Measurements from ENCODE around the gene HARS2. TPM values are rescaled to one million over a fixed set of nuclear protein-coding genes. Genes with fewer than 3 reads are reported as not detected.
"Not testable (repeated sequence)": the region's sequence is repeated elsewhere in the genome, so short reads cannot be mapped to it uniquely, and the experiment has no call there.

HARS2 gene
- total RNA-seq, 2 experiments from 2014 or later = 20.9 to 28.1 TPM

DNA sequence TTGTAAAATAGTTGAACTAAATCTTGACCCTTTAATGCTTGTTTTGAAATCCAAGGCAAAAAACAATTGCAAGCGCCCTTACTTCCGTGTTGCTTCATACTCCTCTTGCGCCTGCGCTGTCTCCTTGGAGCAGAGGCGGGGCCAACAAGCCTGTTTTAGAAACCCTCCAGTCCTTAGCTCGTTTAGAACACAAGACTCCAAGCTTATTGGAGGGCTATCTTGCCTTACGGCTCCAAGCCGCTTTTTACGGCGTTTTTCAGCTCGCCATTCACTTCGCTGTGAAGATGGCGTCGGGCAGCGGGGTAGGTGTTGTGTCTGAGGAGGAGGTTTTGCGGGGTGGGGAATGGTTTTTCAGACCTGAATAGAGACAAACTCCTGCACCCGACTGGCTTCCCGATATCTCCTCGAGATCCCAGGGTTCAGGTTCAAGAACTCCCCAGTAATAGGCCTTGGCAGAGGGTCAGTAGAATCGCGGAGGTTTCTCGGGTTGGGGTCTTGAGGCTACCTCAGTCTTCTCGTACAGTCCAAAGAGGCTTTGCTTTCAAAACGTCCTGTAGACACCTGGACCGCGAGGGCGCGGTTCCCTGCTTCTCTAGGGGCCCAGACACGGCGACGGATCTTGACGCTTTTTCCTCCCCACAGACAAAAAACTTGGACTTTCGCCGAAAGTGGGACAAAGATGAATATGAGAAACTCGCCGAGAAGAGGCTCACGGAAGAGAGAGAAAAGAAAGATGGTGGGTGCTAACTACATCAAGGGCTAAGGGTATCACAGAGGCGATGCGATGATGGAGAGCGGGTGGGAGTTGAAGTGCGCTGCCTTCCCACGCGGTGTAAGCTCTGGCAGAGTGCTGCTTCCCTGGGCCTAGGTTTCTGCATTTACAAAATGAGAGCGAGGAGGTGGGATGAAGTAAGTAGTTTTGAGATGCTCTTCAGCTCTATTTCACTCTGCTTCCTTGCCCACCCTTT lies 9.2 kb downstream of the HARS2 start, which contains the start of gene ZMAT2:
ZMAT2 (plus strand) TSS at position 271 of the 968 bp plus-strand sequence; CDS start at position 285, 14 bp downstream.
- no peaks in the 10 kb centered on the region for H3K27me3 Mint-ChIP-seq
- intact Hi-C loops (cut with DNase I, micrococcal nuclease) = loop anchor here (1.0 to 5.0 kb wide), 7 partner anchors 9 to 299 kb away; partner anchors contain the start of genes ANKHD1 (in 2 of the 2), HARS1 (in 2 of the 2), HARS2 (in 2 of the 2) and IK (in 2 of the 2)
- ChIA-PET CTCF (interaction anchor here (0.6 to 1.5 kb wide), 13 partner anchors 9 to 913 kb away, joined by 3 to 11 read pairs (median 3); partner anchors contain the start of genes ANKHD1, APBB3, HARS1 and HARS2), POLR2A (interaction anchor here (0.5 to 1.6 kb wide), 9 partner anchors 9 to 999 kb away, joined by 3 to 15 read pairs (median 3); partner anchors contain the start of genes ANKHD1, HARS1, HARS2 and IK)
- peak; percentile 100 for ATAC-seq
- no peaks in the 10 kb centered on the region for H3K9me3 Mint-ChIP-seq (ENCODE audit: low read depth)
- H3K36me3 Mint-ChIP-seq (ENCODE audit: low read depth) = peaks cover 74% of the 10 kb centered on the region
- peak within 1 kb of the TSS; percentile 94 for H3K4me3 Mint-ChIP-seq
- DNase-seq = peak; percentile 96
- H3K27ac Mint-ChIP-seq = peak within 1 kb of the TSS; percentile 94
- peaks cover 24% of the 10 kb centered on the region for H3K4me1 Mint-ChIP-seq

DNA sequence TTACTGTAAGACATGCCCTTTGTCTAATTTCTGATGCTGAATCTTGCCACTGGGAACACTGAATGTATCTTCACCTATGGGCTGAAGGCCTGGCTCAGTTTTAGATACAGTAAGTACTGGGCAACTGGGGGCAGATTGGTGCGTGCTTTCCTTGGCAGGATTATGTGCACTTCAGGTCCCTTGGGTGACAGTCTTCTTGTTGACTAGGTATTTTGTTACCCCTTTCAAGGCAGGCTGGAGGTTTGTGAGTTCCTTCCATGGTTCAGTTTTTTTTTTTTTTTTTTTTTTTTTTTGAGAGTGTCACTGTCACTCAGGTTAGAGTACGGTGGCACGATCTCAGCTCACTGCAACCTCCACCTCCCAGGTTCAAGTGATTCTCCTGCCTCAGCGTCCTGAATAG lies 16.6 kb downstream of the HARS2 start:
- ChIA-PET POLR2A (no interaction called here), CTCF (interaction anchor here (0.6 to 1.1 kb wide), 3 partner anchors 9 to 347 kb away, joined by 3 to 4 read pairs (median 4); no protein-coding TSS in a partner anchor)
- H3K4me3 Mint-ChIP-seq = no peak overlapping the region
- H3K27me3 Mint-ChIP-seq = no peaks in the 10 kb centered on the region
- DNase-seq (no peak), ATAC-seq (no peak)
- H3K9me3 Mint-ChIP-seq (ENCODE audit: low read depth) = no peaks in the 10 kb centered on the region
- H3K27ac Mint-ChIP-seq = peak overlapping the region; percentile 47
- H3K4me1 Mint-ChIP-seq = peaks cover 18% of the 10 kb centered on the region
- H3K36me3 Mint-ChIP-seq (ENCODE audit: low read depth) = peaks cover 37% of the 10 kb centered on the region
- intact Hi-C loops (cut with DNase I, micrococcal nuclease) = no loop called here

DNA sequence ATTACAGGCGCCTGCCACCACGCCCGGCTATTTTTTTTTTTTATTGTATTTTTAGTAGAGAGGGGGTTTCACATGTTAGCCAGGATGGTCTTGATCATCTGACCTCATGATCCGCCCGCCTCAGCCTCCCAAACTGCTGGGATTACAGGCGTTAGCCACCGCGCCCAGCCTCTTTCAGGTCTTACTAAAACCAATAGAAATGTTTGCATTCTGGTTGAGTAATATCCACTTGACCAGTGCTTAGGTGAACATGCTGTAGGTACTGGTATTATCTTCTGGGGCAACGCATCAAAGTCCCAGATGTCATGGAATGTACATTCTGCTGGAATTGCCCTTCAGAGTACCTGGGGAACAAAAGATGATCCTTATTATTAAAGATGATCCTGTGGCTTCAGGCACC lies 17.5 kb downstream of the HARS2 start:
- H3K9me3 Mint-ChIP-seq (ENCODE audit: low read depth); H3K4me3 Mint-ChIP-seq; DNase-seq; ATAC-seq; intact Hi-C loops (cut with DNase I, micrococcal nuclease); H3K27me3 Mint-ChIP-seq; H3K27ac Mint-ChIP-seq: not testable (repeated sequence)
- Mint-ChIP-seq H3K36me3 (ENCODE audit: low read depth) (peaks cover 32% of the 10 kb centered on the region), H3K4me1 (peaks cover 18% of the 10 kb centered on the region)
- CTCF ChIA-PET = interaction anchor here (1.1 kb wide), 1 partner anchor 10 kb away, joined by 4 read pairs; no protein-coding TSS in a partner anchor
- POLR2A ChIA-PET = interaction anchor here (0.6 kb wide), 1 partner anchor 469 kb away, joined by 3 read pairs; no protein-coding TSS in a partner anchor

DNA sequence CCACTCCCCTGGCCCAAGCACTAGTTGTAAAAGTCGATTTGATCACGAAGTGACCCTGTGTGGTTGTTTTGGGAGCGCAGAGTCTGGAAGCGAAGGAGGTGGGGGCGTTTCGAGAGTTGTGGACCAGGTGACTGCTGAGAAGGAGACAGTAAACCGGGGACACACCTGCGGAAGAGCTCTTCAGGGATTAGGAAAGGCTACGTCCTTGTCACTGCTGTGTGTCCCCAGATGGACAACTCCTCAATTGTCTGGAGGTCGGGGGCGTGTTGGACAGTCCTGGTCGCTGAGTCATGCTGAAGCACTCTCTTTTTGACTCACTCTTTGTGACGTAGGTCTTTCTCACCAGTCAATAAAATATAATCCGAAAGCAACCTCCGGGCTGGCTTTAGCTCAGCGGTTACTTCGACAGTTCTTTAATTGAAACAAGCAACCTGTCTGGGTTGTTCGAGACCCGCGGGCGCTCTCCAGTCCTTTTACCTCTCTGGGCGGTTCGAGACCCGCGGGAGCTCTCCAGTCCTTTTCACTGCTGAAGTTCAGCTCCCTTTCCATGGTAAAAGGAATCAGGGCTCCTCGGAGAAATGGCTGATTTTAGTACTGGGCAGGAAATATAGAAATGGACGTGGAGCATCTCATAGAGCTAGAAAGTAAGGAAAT lies 19.8 kb downstream of the HARS2 start:
- DNase-seq = peak; percentile 93
- CTCF ChIA-PET = interaction anchor here (0.6 to 2.1 kb wide), 15 partner anchors 9 to 908 kb away, joined by 3 to 9 read pairs (median 4); partner anchors contain the start of genes ANKHD1, HARS1, HARS2 and ZMAT2
- intact Hi-C loops (cut with DNase I, micrococcal nuclease) = loop anchor here (1.0 to 10.0 kb wide), 15 partner anchors 11 to 609 kb away; partner anchors contain the start of genes APBB3 (in 2 of the 2), PFDN1 (in 2 of the 2), SLC35A4 (in 2 of the 2) and ANKHD1 (in 1 of the 2)
- Mint-ChIP-seq H3K4me3 (peak overlapping the region; percentile 86), H3K4me1 (peaks cover 18% of the 10 kb centered on the region), H3K27me3 (no peaks in the 10 kb centered on the region), H3K9me3 (ENCODE audit: low read depth) (no peaks in the 10 kb centered on the region), H3K27ac (peak overlapping the region; percentile 97), H3K36me3 (ENCODE audit: low read depth) (peaks cover 16% of the 10 kb centered on the region)
- POLR2A ChIA-PET = interaction anchor here (0.6 to 2.2 kb wide), 10 partner anchors 11 to 1119 kb away, joined by 3 to 11 read pairs (median 3); partner anchors contain the start of genes ANKHD1, HARS1, HARS2 and IK
- peak; percentile 95 for ATAC-seq

DNA sequence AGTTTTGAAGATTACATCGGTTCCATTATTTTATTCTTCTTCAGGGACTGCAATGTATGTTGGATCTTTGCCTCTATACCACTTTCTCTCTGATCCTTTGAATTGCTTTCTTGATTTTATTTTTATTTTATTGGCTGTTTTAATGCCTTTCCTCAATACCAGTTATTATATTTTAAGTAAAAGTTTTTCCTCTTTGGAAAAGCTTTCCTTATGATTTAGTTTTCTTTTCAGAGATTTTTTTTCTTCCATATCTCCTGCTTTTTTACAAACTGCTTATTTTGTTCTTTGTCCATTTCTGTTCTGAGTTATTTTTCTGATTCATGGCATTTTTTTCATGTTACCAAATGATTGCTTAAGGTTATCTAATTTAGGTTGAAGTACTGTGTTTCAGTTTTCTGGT lies 20.5 kb downstream of the HARS2 start:
- H3K27ac Mint-ChIP-seq = no peak overlapping the region

DNA sequence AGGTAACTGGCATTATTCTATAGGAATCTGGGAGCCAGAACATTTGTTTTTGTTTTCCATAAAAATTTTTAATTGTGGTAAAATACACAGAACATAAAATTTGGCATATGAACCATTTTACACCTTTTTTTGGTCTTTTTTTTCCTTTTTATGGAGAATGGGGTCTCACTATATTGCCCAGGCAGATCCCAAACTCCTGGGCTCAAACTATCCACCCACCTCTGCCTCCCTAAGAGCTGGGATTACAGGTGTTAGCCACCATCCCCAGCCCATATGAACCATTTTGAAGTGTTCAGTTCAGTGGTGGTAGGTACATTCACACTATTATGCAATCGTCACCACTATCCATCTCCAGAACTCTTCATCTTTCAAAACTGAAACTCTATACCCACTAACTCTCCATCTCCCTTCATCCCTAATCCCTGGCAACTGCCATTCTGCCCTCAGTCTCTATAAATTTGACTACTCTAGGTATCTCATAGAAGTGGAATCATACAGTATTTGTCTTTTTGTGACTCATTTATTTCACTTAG lies 22.4 kb downstream of the HARS2 start:
- ATAC-seq = no peak
- ChIA-PET CTCF (no interaction called here), POLR2A (no interaction called here)
- H3K27me3 Mint-ChIP-seq = no peaks in the 10 kb centered on the region
- no peak overlapping the region for H3K4me3 Mint-ChIP-seq
- DNase-seq = no peak
- H3K27ac Mint-ChIP-seq = no peak overlapping the region
- H3K9me3 Mint-ChIP-seq (ENCODE audit: low read depth) = no peaks in the 10 kb centered on the region
- peaks cover 4% of the 10 kb centered on the region for H3K36me3 Mint-ChIP-seq (ENCODE audit: low read depth)
- intact Hi-C loops (cut with DNase I, micrococcal nuclease) = loop anchor here (5.0 to 10.0 kb wide), 3 partner anchors 151 to 539 kb away; partner anchors contain the start of genes APBB3 (in 1 of the 2), CYSTM1 (in 1 of the 2), PFDN1 (in 1 of the 2) and SLC35A4 (in 1 of the 2)
- peaks cover 18% of the 10 kb centered on the region for H3K4me1 Mint-ChIP-seq

More for the DNA sequence above, 20.5 kb downstream of the HARS2 start:
- peak overlapping the region; percentile 86 for H3K4me3 Mint-ChIP-seq
- CTCF ChIA-PET = interaction anchor here (0.6 to 2.1 kb wide), 12 partner anchors 8 to 499 kb away, joined by 3 to 9 read pairs (median 4); partner anchors contain the start of genes ANKHD1, HARS1, HARS2 and ZMAT2
- H3K4me1 Mint-ChIP-seq = peaks cover 18% of the 10 kb centered on the region
- H3K36me3 Mint-ChIP-seq (ENCODE audit: low read depth) = peaks cover 10% of the 10 kb centered on the region
- H3K9me3 Mint-ChIP-seq (ENCODE audit: low read depth) = no peaks in the 10 kb centered on the region
- POLR2A ChIA-PET = interaction anchor here (0.6 to 2.2 kb wide), 6 partner anchors 12 to 310 kb away, joined by 3 to 11 read pairs (median 4); partner anchors contain the start of genes ANKHD1, HARS1, HARS2 and IK
- intact Hi-C loops (cut with DNase I, micrococcal nuclease) = loop anchor here (1.0 to 10.0 kb wide), 15 partner anchors 11 to 609 kb away; partner anchors contain the start of genes APBB3 (in 2 of the 2), PFDN1 (in 2 of the 2), SLC35A4 (in 2 of the 2) and ANKHD1 (in 1 of the 2)
- ATAC-seq = no peak
- H3K27me3 Mint-ChIP-seq = no peaks in the 10 kb centered on the region
- DNase-seq = no peak

DNA sequence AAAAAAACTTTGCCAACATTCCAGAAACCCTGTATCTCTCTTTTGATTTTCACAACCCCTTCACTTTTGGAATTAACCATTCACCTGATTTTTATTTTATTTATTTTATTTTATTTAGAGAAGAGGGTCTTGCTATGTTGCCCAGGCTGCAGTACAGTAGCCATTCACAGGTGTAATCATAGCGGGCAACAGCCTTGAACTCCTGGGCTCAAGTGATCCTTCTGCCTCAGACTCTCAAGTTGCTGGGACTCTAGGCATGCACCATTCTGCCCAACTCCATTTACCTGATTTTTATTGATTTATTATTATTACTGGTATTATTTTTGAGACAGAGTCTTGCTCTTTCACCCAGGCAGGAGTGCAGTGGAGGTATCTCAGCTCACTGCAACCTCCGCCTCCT lies 25.0 kb downstream of the HARS2 start:
- H3K4me3 Mint-ChIP-seq; DNase-seq; ATAC-seq; POLR2A ChIA-PET; H3K36me3 Mint-ChIP-seq (ENCODE audit: low read depth); H3K9me3 Mint-ChIP-seq (ENCODE audit: low read depth); H3K27me3 Mint-ChIP-seq; H3K27ac Mint-ChIP-seq: not testable (repeated sequence)
- peaks cover 12% of the 10 kb centered on the region for H3K4me1 Mint-ChIP-seq
- CTCF ChIA-PET = interaction anchor here (0.9 kb wide), 1 partner anchor 472 kb away, joined by 3 read pairs; no protein-coding TSS in a partner anchor
- intact Hi-C loops (cut with DNase I, micrococcal nuclease) = loop anchor here in 1 of 2 experiments (10.0 kb wide), 1 partner anchor 541 kb away; the partner anchor contains the start of gene CYSTM1

DNA sequence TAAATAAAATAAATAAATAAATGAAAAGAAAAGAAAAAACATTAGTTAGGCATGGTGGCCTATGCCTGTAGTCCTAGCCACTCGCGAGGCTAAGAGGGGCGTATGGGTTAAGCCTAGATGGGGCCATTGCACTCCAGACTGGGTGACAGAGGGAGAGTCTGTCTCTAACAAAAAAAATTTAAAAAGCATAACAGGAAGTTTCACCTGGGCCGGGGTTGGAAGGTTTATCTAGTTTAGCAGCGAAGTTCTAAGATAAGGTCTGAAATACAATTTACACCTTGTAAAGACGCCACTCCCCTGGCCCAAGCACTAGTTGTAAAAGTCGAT lies 27.0 kb downstream of the HARS2 start:
- Mint-ChIP-seq H3K4me1 (peaks cover 4% of the 10 kb centered on the region), H3K27me3 (peaks cover 7% of the 10 kb centered on the region), H3K27ac (no peak overlapping the region), H3K9me3 (ENCODE audit: low read depth) (no peaks in the 10 kb centered on the region), H3K36me3 (ENCODE audit: low read depth) (no peaks in the 10 kb centered on the region), H3K4me3 (no peak overlapping the region)
- ChIA-PET POLR2A (no interaction called here), CTCF (interaction anchor here (0.6 to 1.0 kb wide), 2 partner anchors 344 to 346 kb away, joined by 3 to 4 read pairs; no protein-coding TSS in a partner anchor)
- DNase-seq (no peak), ATAC-seq (no peak)
- intact Hi-C loops (cut with DNase I, micrococcal nuclease) = loop anchor here in 1 of 2 experiments (2.0 to 10.0 kb wide), 2 partner anchors 473 to 543 kb away; partner anchors contain the start of gene CYSTM1

DNA sequence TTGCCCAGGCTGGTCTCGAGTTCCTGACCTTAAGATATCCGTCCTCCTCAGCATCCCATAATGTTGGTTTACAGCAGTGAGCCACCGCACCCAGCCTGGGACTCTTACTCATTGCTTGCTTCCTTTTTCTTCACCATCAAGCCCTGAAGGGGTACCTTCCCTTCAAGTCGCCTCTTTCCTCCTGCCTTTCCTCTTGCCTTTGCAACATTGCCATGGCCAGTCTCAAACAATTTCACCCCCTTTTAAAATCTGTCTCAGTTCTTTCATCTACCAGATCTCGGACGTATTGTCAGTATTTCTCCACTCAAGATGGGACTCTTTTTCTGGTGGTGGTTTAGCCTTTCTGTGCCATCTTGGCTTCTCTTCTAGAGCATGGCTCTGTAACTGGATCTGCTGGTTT lies 29.5 kb downstream of the HARS2 start:
- H3K27ac Mint-ChIP-seq; H3K4me1 Mint-ChIP-seq; H3K4me3 Mint-ChIP-seq; H3K36me3 Mint-ChIP-seq (ENCODE audit: low read depth); ATAC-seq; H3K9me3 Mint-ChIP-seq (ENCODE audit: low read depth); DNase-seq: not testable (repeated sequence)
- CTCF ChIA-PET = interaction anchor here (0.6 to 1.6 kb wide), 13 partner anchors 13 to 608 kb away, joined by 3 to 9 read pairs (median 3); partner anchors contain the start of genes EIF4EBP3 and HBEGF
- POLR2A ChIA-PET = interaction anchor here (0.7 kb wide), 1 partner anchor 74 kb away, joined by 3 read pairs; the partner anchor contains the start of genes IK and NDUFA2
- H3K27me3 Mint-ChIP-seq = peaks cover 14% of the 10 kb centered on the region
- intact Hi-C loops (cut with DNase I, micrococcal nuclease) = loop anchor here (1.0 to 5.0 kb wide), 5 partner anchors 145 to 478 kb away; no protein-coding TSS in a partner anchor

DNA sequence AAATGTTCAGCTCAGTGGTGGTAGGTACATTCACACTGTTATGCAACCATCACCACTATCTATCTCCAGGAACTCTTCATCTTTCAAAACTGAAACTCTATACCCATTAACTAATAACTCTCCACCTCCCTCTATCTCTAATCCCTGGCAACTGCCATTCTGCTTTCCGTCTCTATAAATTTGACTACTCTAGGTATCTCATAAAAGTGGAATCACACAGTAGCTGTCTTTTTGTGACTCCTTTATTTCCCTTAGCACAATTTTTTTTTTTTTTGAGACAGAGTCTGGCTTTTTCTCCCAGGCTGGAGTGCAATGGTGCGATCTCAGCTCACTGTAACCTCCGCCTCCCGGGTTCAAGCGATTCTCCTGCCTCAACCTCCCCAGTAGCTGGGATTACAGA lies 30.1 kb downstream of the HARS2 start:
- H3K9me3 Mint-ChIP-seq (ENCODE audit: low read depth); DNase-seq; POLR2A ChIA-PET; H3K27ac Mint-ChIP-seq; ATAC-seq; H3K4me3 Mint-ChIP-seq; H3K36me3 Mint-ChIP-seq (ENCODE audit: low read depth): not testable (repeated sequence)
- Mint-ChIP-seq H3K27me3 (peaks cover 18% of the 10 kb centered on the region), H3K4me1 (peaks cover 12% of the 10 kb centered on the region)
- intact Hi-C loops (cut with DNase I, micrococcal nuclease) = loop anchor here in 1 of 2 experiments (2.0 to 5.0 kb wide), 2 partner anchors 359 to 479 kb away; no protein-coding TSS in a partner anchor
- CTCF ChIA-PET = interaction anchor here (0.9 to 1.6 kb wide), 6 partner anchors 11 to 363 kb away, joined by 3 to 9 read pairs (median 6); no protein-coding TSS in a partner anchor

Measured in activated CD4-positive, alpha-beta T cell treated with anti-CD3 and anti-CD28 coated beads for 36 hours (primary cell).